ENCODE measurements around the gene ERC1. TPM values are rescaled to one million over a fixed set of nuclear protein-coding genes. Genes with fewer than 3 reads are reported as not detected.

The ERC1 gene
- polyA plus RNA-seq, 1 donor from 2014 or later, result 7.1 TPM

GRCh38 chr12:1289371-1290155 is 298.5 kb downstream of the ERC1 start:
- H4K20me1 ChIP-seq (ENCODE audit: insufficient read depth), result no peaks in the 10 kb centered on the region
- TF ChIP-seq RAD21 (conservative IDR thresholded peaks at IDR 0.05) (no peak), POLR2AphosphoS5 (IDR thresholded peaks at IDR 0.05) (no peak), EP300 (conservative IDR thresholded peaks at IDR 0.05; ENCODE audit: poor library complexity, severe bottlenecking) (no peak), CTCF (IDR thresholded peaks at IDR 0.05; ENCODE audit: poor library complexity, severe bottlenecking) (no peak), TAF1 (IDR thresholded peaks at IDR 0.05; ENCODE audit: low read depth) (no peak), SMC3 (conservative IDR thresholded peaks at IDR 0.05; ENCODE audit: poor library complexity) (no peak), MXI1 (conservative IDR thresholded peaks at IDR 0.05; ENCODE audit: poor library complexity, severe bottlenecking) (no peak), EZH2 (IDR thresholded peaks at IDR 0.05; ENCODE audit: borderline replicate concordance, insufficient read depth, low read length, poor library complexity, severe bottlenecking) (no peak)
- TF ChIP-seq, protein P1, sequence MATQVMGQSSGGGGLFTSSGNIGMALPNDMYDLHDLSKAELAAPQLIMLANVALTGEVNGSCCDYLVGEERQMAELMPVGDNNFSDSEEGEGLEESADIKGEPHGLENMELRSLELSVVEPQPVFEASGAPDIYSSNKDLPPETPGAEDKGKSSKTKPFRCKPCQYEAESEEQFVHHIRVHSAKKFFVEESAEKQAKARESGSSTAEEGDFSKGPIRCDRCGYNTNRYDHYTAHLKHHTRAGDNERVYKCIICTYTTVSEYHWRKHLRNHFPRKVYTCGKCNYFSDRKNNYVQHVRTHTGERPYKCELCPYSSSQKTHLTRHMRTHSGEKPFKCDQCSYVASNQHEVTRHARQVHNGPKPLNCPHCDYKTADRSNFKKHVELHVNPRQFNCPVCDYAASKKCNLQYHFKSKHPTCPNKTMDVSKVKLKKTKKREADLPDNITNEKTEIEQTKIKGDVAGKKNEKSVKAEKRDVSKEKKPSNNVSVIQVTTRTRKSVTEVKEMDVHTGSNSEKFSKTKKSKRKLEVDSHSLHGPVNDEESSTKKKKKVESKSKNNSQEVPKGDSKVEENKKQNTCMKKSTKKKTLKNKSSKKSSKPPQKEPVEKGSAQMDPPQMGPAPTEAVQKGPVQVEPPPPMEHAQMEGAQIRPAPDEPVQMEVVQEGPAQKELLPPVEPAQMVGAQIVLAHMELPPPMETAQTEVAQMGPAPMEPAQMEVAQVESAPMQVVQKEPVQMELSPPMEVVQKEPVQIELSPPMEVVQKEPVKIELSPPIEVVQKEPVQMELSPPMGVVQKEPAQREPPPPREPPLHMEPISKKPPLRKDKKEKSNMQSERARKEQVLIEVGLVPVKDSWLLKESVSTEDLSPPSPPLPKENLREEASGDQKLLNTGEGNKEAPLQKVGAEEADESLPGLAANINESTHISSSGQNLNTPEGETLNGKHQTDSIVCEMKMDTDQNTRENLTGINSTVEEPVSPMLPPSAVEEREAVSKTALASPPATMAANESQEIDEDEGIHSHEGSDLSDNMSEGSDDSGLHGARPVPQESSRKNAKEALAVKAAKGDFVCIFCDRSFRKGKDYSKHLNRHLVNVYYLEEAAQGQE (IDR thresholded peaks at IDR 0.05; ENCODE audit: borderline replicate concordance), result no peak
- H3K36me3 ChIP-seq (ENCODE audit: insufficient read depth, low read length), result peaks cover 12% of the 10 kb centered on the region
- no peak overlapping the region for H3K4me3 ChIP-seq (ENCODE audit: low read length)
- no peaks in the 10 kb centered on the region for H3F3A ChIP-seq (ENCODE audit: insufficient read depth, low read length, poor library complexity, severe bottlenecking)
- H3K9me2 ChIP-seq (ENCODE audit: insufficient read depth, low read length), result no peaks in the 10 kb centered on the region
- H3K79me2 ChIP-seq (replicated peaks; ENCODE audit: insufficient read depth, low read length), result no peaks in the 10 kb centered on the region
- no peak overlapping the region for H2AFZ ChIP-seq (ENCODE audit: low read depth, low read length)
- H3K9ac ChIP-seq (ENCODE audit: low read length), result no peak overlapping the region
- peaks cover 3% of the 10 kb centered on the region for H3K9me3 ChIP-seq (ENCODE audit: low read length)
- no peak overlapping the region for H3K4me2 ChIP-seq (ENCODE audit: low read length)
- no peak overlapping the region for H3K27ac ChIP-seq (ENCODE audit: low read length)
- no peaks in the 10 kb centered on the region for H3K27me3 ChIP-seq (ENCODE audit: insufficient read depth, low read depth, low read length)

GRCh38 chr12:1290716-1291115 is 299.7 kb downstream of the ERC1 start:
- no peak for TF ChIP-seq POLR2AphosphoS5 (IDR thresholded peaks at IDR 0.05)
- TF ChIP-seq TAF1 (IDR thresholded peaks at IDR 0.05; ENCODE audit: low read depth), result no peak
- TF ChIP-seq, protein P1 (IDR thresholded peaks at IDR 0.05; ENCODE audit: borderline replicate concordance), result no peak
- no peak for TF ChIP-seq MXI1 (conservative IDR thresholded peaks at IDR 0.05; ENCODE audit: poor library complexity, severe bottlenecking)
- no peak for TF ChIP-seq RAD21 (conservative IDR thresholded peaks at IDR 0.05)
- Histone ChIP-seq H3K27me3 (ENCODE audit: insufficient read depth, low read depth, low read length) (no peaks in the 10 kb centered on the region), H3K4me2 (ENCODE audit: low read length) (no peak overlapping the region), H3K4me3 (ENCODE audit: low read length) (no peak overlapping the region), H3K9me2 (ENCODE audit: insufficient read depth, low read length) (no peaks in the 10 kb centered on the region), H3K79me2 (replicated peaks; ENCODE audit: insufficient read depth, low read length) (no peaks in the 10 kb centered on the region), H3K9me3 (ENCODE audit: low read length) (peaks cover 3% of the 10 kb centered on the region), H2AFZ (ENCODE audit: low read depth, low read length) (no peak overlapping the region), H3K27ac (ENCODE audit: low read length) (no peak overlapping the region), H3K36me3 (ENCODE audit: insufficient read depth, low read length) (peaks cover 12% of the 10 kb centered on the region), H3K9ac (ENCODE audit: low read length) (no peak overlapping the region), H3F3A (ENCODE audit: insufficient read depth, low read length, poor library complexity, severe bottlenecking) (no peaks in the 10 kb centered on the region), H4K20me1 (ENCODE audit: insufficient read depth) (no peaks in the 10 kb centered on the region)

Data from neural cell (in vitro differentiated cells).